CD4-positive, alpha-beta T cell (primary cell): ENCODE measurements around the gene GALK1. TPM values are rescaled to one million over a fixed set of nuclear protein-coding genes. Genes with fewer than 3 reads are reported as not detected.

ENCODE experiments used
- ATAC-seq: fragments of 200-7000 bp; cut with Tn5 transposase; one replicate; pipeline ENCODE4 v1.10.0; 2022; ENCODE audit warnings: mild to moderate bottlenecking; ENCODE audit not compliant: poor library complexity
- CTCF ChIA-PET: fragments of 350-600 bp; sonication (Branson Sonifier 250); formaldehyde crosslinking; loops from one replicate; lab custom pipeline; 2021; ENCODE audit warnings: antibody characterized with exemption, inconsistent platforms; lab: Charles Lee
- POLR2A ChIA-PET: fragments of 350-600 bp; sonication (Branson Sonifier 250); formaldehyde crosslinking; loops from one replicate; lab custom pipeline; 2021; ENCODE audit warnings: antibody characterized with exemption, inconsistent platforms; lab: Charles Lee
- DNase-seq, 14 experiments: peaks; one replicate each; pipeline ENCODE4 v3.0.0-alpha.2; 2013 to 2020; ENCODE audit warnings: mixed read lengths in 2 of 14
- H3K27ac ChIP-seq, 2 donors: one replicate each; pipeline versions ENCODE4 v1.5.1 to v1.7.0; 2013; ENCODE audit warnings: low read length in 2 of 2, low read depth in 1 of 2, mild to moderate bottlenecking in 1 of 2
- H3K27me3 ChIP-seq, 2 experiments: 1 replicate in 1 of 2; 2 replicates in 1 of 2; pipeline versions ENCODE4 v1.6.1 to v1.7.0; 2013; ENCODE audit warnings: low read length in 2 of 2, control low read depth in 1 of 2, mild to moderate bottlenecking in 1 of 2, moderate library complexity in 1 of 2; ENCODE audit not compliant: insufficient read depth in 2 of 2, control insufficient read depth in 1 of 2
- H3K36me3 ChIP-seq: one replicate; pipeline ENCODE4 v1.6.1; 2013; ENCODE audit warnings: low read length, control low read depth; ENCODE audit not compliant: insufficient read depth
- H3K4me1 ChIP-seq: one replicate; pipeline ENCODE4 v1.6.1; 2013; ENCODE audit warnings: low read length, control low read depth; ENCODE audit not compliant: insufficient read depth
- H3K4me3 ChIP-seq: one replicate; pipeline ENCODE4 v1.5.1; 2013; ENCODE audit warnings: mild to moderate bottlenecking, low read length, moderate library complexity
- H3K9me3 ChIP-seq, 2 experiments: 1 replicate in 1 of 2; 2 replicates in 1 of 2; pipeline versions ENCODE4 v1.6.1 to v1.7.0; 2013; ENCODE audit warnings: low read length in 2 of 2, mild to moderate bottlenecking in 2 of 2, control low read depth in 1 of 2, moderate library complexity in 1 of 2; ENCODE audit not compliant: control insufficient read depth in 1 of 2, insufficient read depth in 1 of 2
- H3K27ac Mint-ChIP-seq: one replicate; pipeline ENCODE4 v1.8.0; 2020; ENCODE audit warnings: mixed read lengths
- H3K27me3 Mint-ChIP-seq: one replicate; pipeline ENCODE4 v1.8.0; 2021; ENCODE audit warnings: mixed read lengths
- H3K36me3 Mint-ChIP-seq: one replicate; pipeline ENCODE4 v1.8.0; 2021; ENCODE audit warnings: low read depth, mixed read lengths
- H3K4me1 Mint-ChIP-seq: one replicate; pipeline ENCODE4 v1.8.0; 2021; ENCODE audit warnings: low read depth, mixed read lengths
- H3K4me3 Mint-ChIP-seq: one replicate; pipeline ENCODE4 v1.8.0; 2020; ENCODE audit warnings: mild to moderate bottlenecking, mixed read lengths
- H3K9me3 Mint-ChIP-seq: one replicate; pipeline ENCODE4 v1.8.0; 2020; ENCODE audit warnings: mixed read lengths
- intact Hi-C, 2 experiments: fragments of 100-400 bp; cut with DNase I in 1 of 2; cut with micrococcal nuclease in 1 of 2; formaldehyde crosslinking; loops; one replicate each; pipeline versions ENCODE4 v1.15.1 to v1.9.0; 2023 to 2025; cut with DNase I, micrococcal nuclease
- total RNA-seq, 174 experiments: library from RNA in 2 of 174; stranded (reverse) in 2 of 174; gene quantifications; one replicate each; pipeline ENCODE4 v1.2.3 and lab custom pipeline; 2021 to 2026
- TF ChIP-seq, protein P1 (sequence below): fragments of 200-600 bp; IDR thresholded peaks from one replicate; pipeline ENCODE4 v1.8.0; 2022; ENCODE audit warnings: antibody characterized with exemption, mild to moderate bottlenecking

Gene GALK1
- total RNA-seq, 2 experiments from 2014 or later: 5.9 to 6.0 TPM

DNA sequence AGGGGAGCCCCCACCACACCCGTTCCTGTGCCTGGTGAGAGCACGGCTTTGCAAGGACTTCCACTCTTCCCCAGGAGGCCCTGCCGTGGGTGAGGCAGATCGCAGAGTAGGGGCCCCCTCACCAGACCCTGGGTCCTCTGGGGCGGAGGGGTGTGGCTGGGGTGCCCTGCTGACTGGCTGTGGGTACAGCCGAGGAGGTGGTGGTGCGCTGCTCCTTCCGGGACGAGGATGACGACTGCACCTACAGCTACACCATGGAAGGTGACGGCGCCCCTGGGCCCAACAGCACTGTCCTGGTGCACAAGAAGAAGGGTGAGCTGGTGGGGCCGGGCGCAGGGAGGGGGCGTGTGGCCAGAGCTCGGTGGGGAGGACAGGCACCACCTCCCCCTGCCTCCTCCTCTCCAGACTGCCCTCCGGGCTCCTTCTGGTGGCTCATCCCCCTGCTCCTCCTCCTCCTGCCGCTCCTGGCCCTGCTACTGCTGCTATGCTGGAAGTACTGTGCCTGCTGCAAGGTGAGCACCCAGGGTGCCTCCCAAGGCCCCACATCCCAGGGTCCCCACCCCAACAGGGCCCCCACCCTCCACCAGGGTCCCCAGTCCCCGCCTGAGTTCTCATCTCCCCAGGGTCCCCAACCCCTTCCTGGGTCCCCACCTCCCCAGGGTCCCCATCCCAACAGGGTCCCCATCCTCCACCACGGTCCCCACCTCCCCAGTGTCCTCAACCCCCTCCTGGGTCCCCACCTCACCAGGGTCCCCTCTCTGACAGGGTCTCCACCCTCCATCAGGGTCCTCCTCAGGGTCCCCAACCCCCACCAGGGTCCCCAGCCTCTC is 27.6 kb downstream of the GALK1 start:
- Histone ChIP-seq H3K27me3 (no peaks in the 10 kb centered on the region), H3K9me3 (no peaks in the 10 kb centered on the region), H3K4me3 (no peak overlapping the region), H3K27ac (no peak overlapping the region), H3K36me3 (no peaks in the 10 kb centered on the region), H3K4me1 (peaks cover 3% of the 10 kb centered on the region)
- Mint-ChIP-seq H3K36me3 (no peaks in the 10 kb centered on the region), H3K27me3 (no peaks in the 10 kb centered on the region), H3K9me3 (no peaks in the 10 kb centered on the region), H3K4me3 (no peak overlapping the region), H3K27ac (no peak overlapping the region), H3K4me1 (peaks cover 5% of the 10 kb centered on the region)
- DNase-seq (peak in 1 of 14 experiments; percentile 19), ATAC-seq (no peak)
- CTCF ChIA-PET: no interaction called here
- POLR2A ChIA-PET: no interaction called here
- intact Hi-C loops: no loop called here
- TF ChIP-seq, protein P1, sequence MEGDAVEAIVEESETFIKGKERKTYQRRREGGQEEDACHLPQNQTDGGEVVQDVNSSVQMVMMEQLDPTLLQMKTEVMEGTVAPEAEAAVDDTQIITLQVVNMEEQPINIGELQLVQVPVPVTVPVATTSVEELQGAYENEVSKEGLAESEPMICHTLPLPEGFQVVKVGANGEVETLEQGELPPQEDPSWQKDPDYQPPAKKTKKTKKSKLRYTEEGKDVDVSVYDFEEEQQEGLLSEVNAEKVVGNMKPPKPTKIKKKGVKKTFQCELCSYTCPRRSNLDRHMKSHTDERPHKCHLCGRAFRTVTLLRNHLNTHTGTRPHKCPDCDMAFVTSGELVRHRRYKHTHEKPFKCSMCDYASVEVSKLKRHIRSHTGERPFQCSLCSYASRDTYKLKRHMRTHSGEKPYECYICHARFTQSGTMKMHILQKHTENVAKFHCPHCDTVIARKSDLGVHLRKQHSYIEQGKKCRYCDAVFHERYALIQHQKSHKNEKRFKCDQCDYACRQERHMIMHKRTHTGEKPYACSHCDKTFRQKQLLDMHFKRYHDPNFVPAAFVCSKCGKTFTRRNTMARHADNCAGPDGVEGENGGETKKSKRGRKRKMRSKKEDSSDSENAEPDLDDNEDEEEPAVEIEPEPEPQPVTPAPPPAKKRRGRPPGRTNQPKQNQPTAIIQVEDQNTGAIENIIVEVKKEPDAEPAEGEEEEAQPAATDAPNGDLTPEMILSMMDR: no peak

DNA sequence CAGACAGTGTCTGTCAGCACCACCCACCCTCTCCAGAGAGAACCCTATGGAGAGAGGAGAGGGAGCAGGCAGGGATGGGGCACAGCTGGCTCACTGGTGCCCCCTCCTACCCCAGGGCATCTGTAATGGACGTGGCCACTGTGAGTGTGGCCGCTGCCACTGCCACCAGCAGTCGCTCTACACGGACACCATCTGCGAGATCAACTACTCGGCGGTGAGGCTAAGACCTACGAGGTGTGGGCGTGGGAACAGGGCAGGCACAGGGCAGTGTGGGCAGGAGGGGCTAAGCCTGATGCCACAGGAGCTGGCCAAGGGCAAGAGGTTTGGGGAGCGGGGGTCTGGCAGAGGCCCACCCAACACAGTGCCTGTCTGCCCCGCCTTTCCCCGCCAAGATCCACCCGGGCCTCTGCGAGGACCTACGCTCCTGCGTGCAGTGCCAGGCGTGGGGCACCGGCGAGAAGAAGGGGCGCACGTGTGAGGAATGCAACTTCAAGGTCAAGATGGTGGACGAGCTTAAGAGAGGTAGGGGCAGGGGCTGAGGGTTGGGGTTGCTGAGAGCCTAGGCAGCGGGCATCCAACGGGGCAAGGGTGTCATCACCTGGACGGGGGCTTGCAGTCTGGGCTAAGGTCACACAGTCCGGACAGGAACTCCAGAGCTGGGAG is 28.7 kb downstream of the GALK1 start:
- intact Hi-C loops: no loop called here
- CTCF ChIA-PET: no interaction called here
- H3K36me3 ChIP-seq: no peaks in the 10 kb centered on the region
- H3K4me3 ChIP-seq: no peak overlapping the region
- H3K9me3 ChIP-seq: no peaks in the 10 kb centered on the region
- peaks cover 3% of the 10 kb centered on the region for H3K4me1 ChIP-seq
- Mint-ChIP-seq H3K9me3 (no peaks in the 10 kb centered on the region), H3K36me3 (no peaks in the 10 kb centered on the region), H3K27me3 (no peaks in the 10 kb centered on the region), H3K27ac (no peak overlapping the region), H3K4me3 (no peak overlapping the region), H3K4me1 (peaks cover 5% of the 10 kb centered on the region)
- TF ChIP-seq, protein P1: no peak
- DNase-seq (no peak), ATAC-seq (no peak)
- H3K27me3 ChIP-seq: no peaks in the 10 kb centered on the region
- POLR2A ChIA-PET: no interaction called here
- H3K27ac ChIP-seq: no peak overlapping the region

DNA sequence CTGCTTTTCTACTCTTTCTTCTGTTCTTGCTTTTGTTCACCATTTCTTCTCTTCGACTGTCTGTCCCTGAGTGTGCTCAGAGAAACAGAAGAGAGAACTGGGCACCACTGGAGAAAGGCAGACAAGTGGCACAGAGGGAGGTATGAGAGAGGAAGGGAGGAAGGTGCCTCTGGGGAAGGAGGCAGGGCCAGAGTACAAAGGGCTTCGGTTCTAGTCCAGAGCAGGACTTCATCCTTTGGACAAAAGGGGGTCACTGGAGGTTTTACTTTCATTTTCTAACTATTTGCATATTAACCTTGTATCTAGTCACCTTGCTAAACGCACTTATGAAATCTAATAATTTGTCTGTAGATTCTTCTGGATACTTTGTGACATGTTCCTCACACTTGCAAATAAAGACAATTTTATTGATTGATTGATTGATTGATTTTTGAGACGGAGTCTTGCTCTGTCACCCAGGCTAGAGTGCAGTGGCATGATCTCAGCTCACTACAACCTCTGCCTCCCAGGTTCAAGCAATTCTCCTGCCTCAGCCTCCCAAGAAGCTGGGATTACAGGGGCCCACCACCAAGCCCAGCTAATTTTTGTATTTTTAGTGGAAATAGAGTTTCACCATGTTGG is 30.2 kb downstream of the GALK1 start:
- ATAC-seq (no peak), DNase-seq (no peak)
- Mint-ChIP-seq H3K9me3 (no peaks in the 10 kb centered on the region), H3K36me3 (no peaks in the 10 kb centered on the region), H3K4me3 (no peak overlapping the region), H3K27ac (no peak overlapping the region), H3K4me1 (peaks cover 5% of the 10 kb centered on the region), H3K27me3 (no peaks in the 10 kb centered on the region)
- Histone ChIP-seq H3K4me3 (no peak overlapping the region), H3K36me3 (no peaks in the 10 kb centered on the region), H3K4me1 (peaks cover 3% of the 10 kb centered on the region), H3K27ac (no peak overlapping the region), H3K27me3 (no peaks in the 10 kb centered on the region), H3K9me3 (no peaks in the 10 kb centered on the region)
- intact Hi-C loops: no loop called here
- POLR2A ChIA-PET: no interaction called here
- CTCF ChIA-PET: interaction anchor here (0.7 to 1.3 kb wide), 2 partner anchors 10 to 15 kb away, joined by 3 to 4 read pairs; no protein-coding TSS in a partner anchor
- TF ChIP-seq, protein P1: no peak
